ENCODE measurements around the gene WASHC4. TPM values are rescaled to one million over a fixed set of nuclear protein-coding genes. Genes with fewer than 3 reads are reported as not detected.
"Not testable (repeated sequence)": the region's sequence is repeated elsewhere in the genome, so short reads cannot be mapped to it uniquely, and the experiment has no call there.

WASHC4 gene
- total RNA-seq, 1 experiment from 2014 or later: 46.9 TPM

DNA sequence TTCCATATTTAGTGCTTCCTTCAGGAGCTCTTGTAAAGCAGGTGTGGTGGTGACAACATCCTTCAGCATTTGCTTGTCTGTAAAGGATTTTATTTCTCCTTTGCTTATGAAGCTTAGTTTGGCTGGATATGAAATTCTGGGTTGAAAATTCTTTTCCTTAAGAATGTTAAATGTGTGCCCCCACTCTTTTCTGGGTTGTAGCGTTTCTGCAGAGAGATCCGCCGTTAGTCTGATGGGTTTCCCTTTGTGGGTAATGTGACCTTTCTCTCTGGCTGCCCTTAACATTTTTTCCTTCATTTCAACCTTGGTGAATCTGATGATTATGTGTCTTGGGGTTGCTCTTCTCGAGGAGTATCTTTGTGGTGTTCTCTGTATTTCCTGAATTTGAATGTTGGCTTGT, 75.9 kb downstream of the WASHC4 start:
- CTCF ChIA-PET; H2AFZ ChIP-seq (ENCODE audit: low read length); H3K4me1 ChIP-seq (ENCODE audit: insufficient read depth, low read length); H3K27ac ChIP-seq (ENCODE audit: low read length); H3K9ac ChIP-seq (ENCODE audit: low read length); H3K4me3 ChIP-seq (ENCODE audit: low read length); H3K27me3 ChIP-seq (ENCODE audit: low read length); POLR2A ChIA-PET (ENCODE audit: unreplicated experiment); DNase-seq; ATAC-seq; H4K20me1 ChIP-seq (ENCODE audit: low read length); H3F3A ChIP-seq (ENCODE audit: low read length, unreplicated experiment); H3K9me2 ChIP-seq (replicated peaks; ENCODE audit: low read length); BruUV-seq (replicated peaks); H3K79me2 ChIP-seq (ENCODE audit: low read length); H3K9me3 ChIP-seq (ENCODE audit: low read length); intact Hi-C loops (cut with micrococcal nuclease); H3K4me2 ChIP-seq (ENCODE audit: low read length): not testable (repeated sequence)
- peaks cover 33% of the 10 kb centered on the region for H3K36me3 ChIP-seq (ENCODE audit: low read depth, low read length)

DNA sequence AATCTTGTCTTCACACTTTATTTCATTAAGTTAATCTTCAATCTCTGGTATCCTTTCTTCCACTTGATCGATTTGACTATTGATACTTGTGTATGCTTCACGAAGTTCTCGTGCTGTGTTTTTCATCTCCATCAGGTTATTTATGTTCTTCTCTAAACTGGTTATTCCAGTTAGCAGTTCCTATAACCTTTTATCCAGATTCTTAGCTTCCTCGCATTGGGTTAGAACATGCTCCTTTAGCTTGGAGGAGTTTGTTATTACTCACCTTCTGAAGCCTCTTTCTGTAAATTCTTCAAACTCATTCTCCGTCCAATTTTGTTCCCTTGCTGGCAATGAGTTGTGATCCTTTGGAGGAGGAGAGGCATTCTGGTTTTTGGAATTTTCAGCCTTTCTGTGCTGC, 76.4 kb downstream of the WASHC4 start:
- H2AFZ ChIP-seq (ENCODE audit: low read length); CTCF ChIA-PET; POLR2A ChIA-PET (ENCODE audit: unreplicated experiment); H3K27me3 ChIP-seq (ENCODE audit: low read length); H3K9me3 ChIP-seq (ENCODE audit: low read length); H4K20me1 ChIP-seq (ENCODE audit: low read length); H3K79me2 ChIP-seq (ENCODE audit: low read length); H3F3A ChIP-seq (ENCODE audit: low read length, unreplicated experiment); ATAC-seq; H3K4me3 ChIP-seq (ENCODE audit: low read length); intact Hi-C loops (cut with micrococcal nuclease); BruUV-seq (replicated peaks); H3K4me1 ChIP-seq (ENCODE audit: insufficient read depth, low read length); H3K9me2 ChIP-seq (replicated peaks; ENCODE audit: low read length); H3K9ac ChIP-seq (ENCODE audit: low read length): not testable (repeated sequence)
- DNase-seq: peak; percentile 63
- H3K36me3 ChIP-seq (ENCODE audit: low read depth, low read length): peaks cover 37% of the 10 kb centered on the region
- peak overlapping the region; percentile 20 for H3K27ac ChIP-seq (ENCODE audit: low read length)
- H3K4me2 ChIP-seq (ENCODE audit: low read length): peak overlapping the region; percentile 20; the same call in 1 of the 2 replicates

DNA sequence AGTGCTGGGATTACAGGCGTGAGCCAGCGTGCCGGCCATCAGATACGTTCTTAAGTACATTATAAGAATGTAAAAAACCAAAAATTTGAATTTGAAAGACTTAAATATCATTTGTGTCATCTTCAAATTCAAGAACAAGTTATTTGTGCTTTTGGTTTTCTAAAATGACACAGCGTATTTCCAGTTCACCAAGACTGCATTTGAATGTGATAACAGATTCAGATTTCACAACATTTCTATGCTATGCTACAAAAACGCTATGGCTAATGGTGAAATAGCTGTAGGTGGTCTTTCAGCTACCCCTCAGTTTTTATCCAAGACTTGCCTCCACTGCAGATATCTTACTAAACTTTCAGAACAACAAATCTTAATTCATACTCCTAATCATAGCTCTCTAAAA, 81.8 kb downstream of the WASHC4 start:
- Histone ChIP-seq H3K27ac (ENCODE audit: low read length) (no peak overlapping the region), H2AFZ (ENCODE audit: low read length) (no peak overlapping the region), H3K36me3 (ENCODE audit: low read depth, low read length) (peaks cover 68% of the 10 kb centered on the region), H3K4me3 (ENCODE audit: low read length) (no peak overlapping the region), H3K9me2 (replicated peaks; ENCODE audit: low read length) (no peaks in the 10 kb centered on the region), H3K4me1 (ENCODE audit: insufficient read depth, low read length) (peaks cover 6% of the 10 kb centered on the region), H3K27me3 (ENCODE audit: low read length) (no peaks in the 10 kb centered on the region), H3K4me2 (ENCODE audit: low read length) (no peak overlapping the region), H4K20me1 (ENCODE audit: low read length) (no peaks in the 10 kb centered on the region), H3K9ac (ENCODE audit: low read length) (no peak overlapping the region), H3K9me3 (ENCODE audit: low read length) (no peaks in the 10 kb centered on the region), H3K79me2 (ENCODE audit: low read length) (no peaks in the 10 kb centered on the region), H3F3A (ENCODE audit: low read length, unreplicated experiment) (no peaks in the 10 kb centered on the region)
- BruUV-seq (replicated peaks): no TSS peak
- CTCF ChIA-PET: no interaction called here
- no peak for DNase-seq
- POLR2A ChIA-PET (ENCODE audit: unreplicated experiment): interaction anchor here (0.6 kb wide), 1 partner anchor 53 kb away, joined by 4 read pairs; no protein-coding TSS in a partner anchor
- ATAC-seq: no peak
- TF ChIP-seq, protein P1, sequence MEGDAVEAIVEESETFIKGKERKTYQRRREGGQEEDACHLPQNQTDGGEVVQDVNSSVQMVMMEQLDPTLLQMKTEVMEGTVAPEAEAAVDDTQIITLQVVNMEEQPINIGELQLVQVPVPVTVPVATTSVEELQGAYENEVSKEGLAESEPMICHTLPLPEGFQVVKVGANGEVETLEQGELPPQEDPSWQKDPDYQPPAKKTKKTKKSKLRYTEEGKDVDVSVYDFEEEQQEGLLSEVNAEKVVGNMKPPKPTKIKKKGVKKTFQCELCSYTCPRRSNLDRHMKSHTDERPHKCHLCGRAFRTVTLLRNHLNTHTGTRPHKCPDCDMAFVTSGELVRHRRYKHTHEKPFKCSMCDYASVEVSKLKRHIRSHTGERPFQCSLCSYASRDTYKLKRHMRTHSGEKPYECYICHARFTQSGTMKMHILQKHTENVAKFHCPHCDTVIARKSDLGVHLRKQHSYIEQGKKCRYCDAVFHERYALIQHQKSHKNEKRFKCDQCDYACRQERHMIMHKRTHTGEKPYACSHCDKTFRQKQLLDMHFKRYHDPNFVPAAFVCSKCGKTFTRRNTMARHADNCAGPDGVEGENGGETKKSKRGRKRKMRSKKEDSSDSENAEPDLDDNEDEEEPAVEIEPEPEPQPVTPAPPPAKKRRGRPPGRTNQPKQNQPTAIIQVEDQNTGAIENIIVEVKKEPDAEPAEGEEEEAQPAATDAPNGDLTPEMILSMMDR (conservative IDR thresholded peaks at IDR 0.05; ENCODE audit: low read depth, low read length): no peak
- TF ChIP-seq EZH2phosphoT487 (IDR thresholded peaks at IDR 0.05; ENCODE audit: borderline replicate concordance, low read length) (no peak), EZH2 (IDR thresholded peaks at IDR 0.05; ENCODE audit: low read length, unreplicated experiment) (no peak)
- intact Hi-C loops (cut with micrococcal nuclease): no loop called here

DNA sequence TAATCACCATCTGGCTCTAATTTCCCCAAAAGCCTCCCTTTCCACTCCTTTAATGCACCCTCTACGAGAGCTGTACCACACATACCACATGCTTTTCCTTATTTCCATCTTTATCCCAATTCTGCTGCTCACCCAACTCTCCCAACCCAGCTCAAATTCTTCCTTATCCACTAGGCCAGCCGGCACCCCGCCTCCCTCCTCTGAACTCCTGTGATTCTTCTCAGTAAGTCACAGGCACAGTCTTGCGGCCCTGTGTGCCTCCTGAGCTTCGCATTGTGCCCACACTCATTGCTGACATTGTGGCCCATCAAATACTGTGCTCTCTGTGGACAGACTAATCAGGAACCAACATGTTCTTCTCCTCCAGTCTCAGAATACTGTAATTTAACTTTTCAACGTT, 83.0 kb downstream of the WASHC4 start:
- Histone ChIP-seq H3K4me2 (ENCODE audit: low read length) (no peak overlapping the region), H3K4me3 (ENCODE audit: low read length) (no peak overlapping the region), H3K27ac (ENCODE audit: low read length) (no peak overlapping the region), H3K27me3 (ENCODE audit: low read length) (no peaks in the 10 kb centered on the region), H4K20me1 (ENCODE audit: low read length) (no peaks in the 10 kb centered on the region), H3K9me2 (replicated peaks; ENCODE audit: low read length) (no peaks in the 10 kb centered on the region), H3K9ac (ENCODE audit: low read length) (no peak overlapping the region), H3K4me1 (ENCODE audit: insufficient read depth, low read length) (no peaks in the 10 kb centered on the region), H2AFZ (ENCODE audit: low read length) (no peak overlapping the region), H3K79me2 (ENCODE audit: low read length) (no peaks in the 10 kb centered on the region), H3F3A (ENCODE audit: low read length, unreplicated experiment) (no peaks in the 10 kb centered on the region), H3K9me3 (ENCODE audit: low read length) (no peaks in the 10 kb centered on the region), H3K36me3 (ENCODE audit: low read depth, low read length) (peaks cover 64% of the 10 kb centered on the region)
- ChIA-PET POLR2A (ENCODE audit: unreplicated experiment) (no interaction called here), CTCF (no interaction called here)
- DNase-seq (no peak), ATAC-seq (no peak)
- no peak for TF ChIP-seq EZH2 (IDR thresholded peaks at IDR 0.05; ENCODE audit: low read length, unreplicated experiment)
- TF ChIP-seq, protein P1 (conservative IDR thresholded peaks at IDR 0.05; ENCODE audit: low read depth, low read length): no peak
- TF ChIP-seq EZH2phosphoT487 (IDR thresholded peaks at IDR 0.05; ENCODE audit: borderline replicate concordance, low read length): no peak
- no TSS peak for BruUV-seq (replicated peaks)
- intact Hi-C loops (cut with micrococcal nuclease): no loop called here
